Gastrocnemius medialis (tissue), 4 donors: ENCODE data around the gene DPP10. TPM values are rescaled to one million over a fixed set of nuclear protein-coding genes. Genes with fewer than 3 reads are reported as not detected.
"Not testable (repeated sequence)": the region's sequence is repeated elsewhere in the genome, so short reads cannot be mapped to it uniquely, and the experiment has no call there.

ENCODE experiments used
- ATAC-seq, 2 donors: fragments of 150-250 bp; one replicate each; pipeline ENCODE4 v1.9.1; 2016
- DNase-seq, 2 donors: peaks; one replicate each; pipeline ENCODE4 v3.0.0-alpha.2; 2019
- H3K27ac ChIP-seq, 4 donors: fragments of 200-600 bp; sonication (generic); 1 replicate in 1 of 4; 2 replicates in 3 of 4; pipeline ENCODE4 v1.5.1; 2016 to 2018; ENCODE audit warnings: mild to moderate bottlenecking in 2 of 4, moderate library complexity in 1 of 4
- H3K27me3 ChIP-seq, 3 donors: fragments of 200-600 bp; sonication (generic) in 2 of 3; 1 replicate in 1 of 3; 2 replicates in 2 of 3; pipeline versions ENCODE4 v1.5.1 to v1.6.0; 2016 to 2019; ENCODE audit warnings: mild to moderate bottlenecking in 1 of 3, moderate library complexity in 1 of 3
- H3K36me3 ChIP-seq, 2 donors: fragments of 200-600 bp; sonication (generic) in 1 of 2; one replicate each; pipeline ENCODE4 v1.5.1; 2017 to 2018
- H3K4me1 ChIP-seq, 2 donors: fragments of 200-600 bp; sonication (generic) in 1 of 2; one replicate each; pipeline ENCODE4 v1.5.1; 2016 to 2017; ENCODE audit warnings: mild to moderate bottlenecking in 2 of 2
- H3K4me3 ChIP-seq, 4 donors: fragments of 200-600 bp; sonication (generic) in 3 of 4; 1 replicate in 1 of 4; 2 replicates in 3 of 4; pipeline ENCODE4 v1.5.1; 2016 to 2019; ENCODE audit warnings: mild to moderate bottlenecking in 2 of 4
- H3K9me3 ChIP-seq, 3 donors: fragments of 200-600 bp; sonication (generic) in 2 of 3; 1 replicate in 1 of 3; 2 replicates in 2 of 3; pipeline ENCODE4 v1.5.1; 2016 to 2019
- CTCF ChIP-seq, 5 experiments: fragments of 450-650 bp in 3 of 5; fragments of 200-600 bp in 2 of 5; sonication (generic) in 2 of 5; IDR thresholded peaks in 4 of 5; conservative IDR thresholded peaks in 1 of 5; 1 replicate in 4 of 5; 2 replicates in 1 of 5; pipeline ENCODE4 v1.5.1; 2016 to 2019; ENCODE audit warnings: antibody characterized with exemption in 5 of 5, mild to moderate bottlenecking in 3 of 5, moderate library complexity in 3 of 5
- POLR2A ChIP-seq, 2 donors: fragments of 450-650 bp; IDR thresholded peaks; one replicate each; pipeline ENCODE4 v1.6.1; 2017; ENCODE audit warnings: antibody characterized with exemption in 2 of 2, mild to moderate bottlenecking in 2 of 2, moderate library complexity in 2 of 2
- in situ Hi-C, 4 donors: fragments of 200-750 bp; cut with MboI; loops; one replicate each; pipeline versions ENCODE4 v1.15.0 to v1.8.0; 2017; ENCODE audit warnings: low sequenced_read_pairs in 4 of 4
- intact Hi-C: fragments of 100-400 bp; cut with DNase I; formaldehyde crosslinking; loops from one replicate; pipeline ENCODE4 v1.15.1; 2023; ENCODE audit warnings: low total_unique reads
- total RNA-seq, 4 donors: library from RNA; depleted of rRNA; stranded (reverse); fragments of >200 nt; gene quantifications; one replicate each; pipeline versions ENCODE4 v1.1.0 to v1.2.3, GENCODE V29; 2016

Gene DPP10
- total RNA-seq, 4 donors from 2014 or later = not detected

GRCh38 chr2:115083225-115083624, 640.8 kb downstream of the DPP10 start:
- no peak overlapping the region for H3K27ac ChIP-seq
- no peaks in the 10 kb centered on the region for H3K27me3 ChIP-seq
- DNase-seq = no peak
- TF ChIP-seq POLR2A (IDR thresholded peaks at IDR 0.05) = no peak
- TF ChIP-seq CTCF (IDR thresholded peaks at IDR 0.05 in 4 of 5, conservative IDR thresholded peaks at IDR 0.05 in 1 of 5) = no peak
- no peak overlapping the region for H3K4me3 ChIP-seq
- no peak for ATAC-seq
- intact Hi-C loops (no loop called here), in situ Hi-C loops (no loop called here)
- H3K36me3 ChIP-seq = no peaks in the 10 kb centered on the region
- no peaks in the 10 kb centered on the region for H3K9me3 ChIP-seq
- no peaks in the 10 kb centered on the region for H3K4me1 ChIP-seq

GRCh38 chr2:115083711-115084110, 641.3 kb downstream of the DPP10 start:
- no peak for ATAC-seq
- H3K4me1 ChIP-seq = no peaks in the 10 kb centered on the region
- TF ChIP-seq POLR2A (IDR thresholded peaks at IDR 0.05) (no peak), CTCF (IDR thresholded peaks at IDR 0.05 in 4 of 5, conservative IDR thresholded peaks at IDR 0.05 in 1 of 5) (no peak)
- no peaks in the 10 kb centered on the region for H3K27me3 ChIP-seq
- intact Hi-C loops (no loop called here), in situ Hi-C loops (no loop called here)
- no peak for DNase-seq
- H3K4me3 ChIP-seq = no peak overlapping the region
- no peak overlapping the region for H3K27ac ChIP-seq
- H3K9me3 ChIP-seq = no peaks in the 10 kb centered on the region
- H3K36me3 ChIP-seq = no peaks in the 10 kb centered on the region

- intact Hi-C loops = no loop called here
Measured at GRCh38 chr2:115084446-115084845, 642.0 kb downstream of the DPP10 start.

GRCh38 chr2:115086051-115086620, 643.7 kb downstream of the DPP10 start:
- ATAC-seq, intact Hi-C loops: not testable (repeated sequence)

More at GRCh38 chr2:115084446-115084845, 642.0 kb downstream of the DPP10 start:
- Histone ChIP-seq H3K27ac (no peak overlapping the region), H3K27me3 (no peaks in the 10 kb centered on the region), H3K36me3 (no peaks in the 10 kb centered on the region), H3K4me1 (no peaks in the 10 kb centered on the region), H3K4me3 (no peak overlapping the region), H3K9me3 (no peaks in the 10 kb centered on the region)
- TF ChIP-seq CTCF (IDR thresholded peaks at IDR 0.05 in 4 of 5, conservative IDR thresholded peaks at IDR 0.05 in 1 of 5) (no peak), POLR2A (IDR thresholded peaks at IDR 0.05) (no peak)
- in situ Hi-C loops = no loop called here
- ATAC-seq = no peak
- no peak for DNase-seq

GRCh38 chr2:115094441-115094840, 652.0 kb downstream of the DPP10 start:
- in situ Hi-C loops = no loop called here

More at GRCh38 chr2:115086051-115086620, 643.7 kb downstream of the DPP10 start:
- H3K9me3 ChIP-seq, H3K27me3 ChIP-seq, in situ Hi-C loops, DNase-seq, H3K36me3 ChIP-seq, H3K27ac ChIP-seq, H3K4me3 ChIP-seq, H3K4me1 ChIP-seq: not testable (repeated sequence)

More at GRCh38 chr2:115094441-115094840, 652.0 kb downstream of the DPP10 start:
- H3K27ac ChIP-seq = no peak overlapping the region
- TF ChIP-seq CTCF (IDR thresholded peaks at IDR 0.05 in 4 of 5, conservative IDR thresholded peaks at IDR 0.05 in 1 of 5) (no peak), POLR2A (IDR thresholded peaks at IDR 0.05) (no peak)
- H3K4me3 ChIP-seq = no peak overlapping the region
- ATAC-seq (no peak), DNase-seq (no peak)
- H3K9me3 ChIP-seq = no peaks in the 10 kb centered on the region
- H3K4me1 ChIP-seq = no peaks in the 10 kb centered on the region
- no peaks in the 10 kb centered on the region for H3K27me3 ChIP-seq
- H3K36me3 ChIP-seq = no peaks in the 10 kb centered on the region
- intact Hi-C loops = no loop called here
